WTC11 (cell line): Measurements from ENCODE around the gene FXYD6. TPM values are rescaled to one million over a fixed set of nuclear protein-coding genes. Genes with fewer than 3 reads are reported as not detected.
A peak's percentile ranks its signal among the peaks of the same experiment; 100 is the strongest.

Experiments
- ATAC-seq: fragments of 200-7000 bp; cut with Tn5 transposase; 2 replicates; pipeline ENCODE4 v1.10.0; 2021; ENCODE audit warnings: mild to moderate bottlenecking, moderate library complexity
- CTCF ChIA-PET: fragments of 300-600 bp; sonication (Branson Sonifier 250); formaldehyde crosslinking; loops from one replicate; lab custom pipeline; 2021; ENCODE audit warnings: antibody characterized with exemption; lab: Charles Lee
- POLR2A ChIA-PET: fragments of 350-600 bp; sonication (Branson Sonifier 250); formaldehyde crosslinking; loops from one replicate; lab custom pipeline; 2021; ENCODE audit warnings: antibody characterized with exemption; lab: Charles Lee
- DNase-seq: peaks from one replicate; pipeline ENCODE4 v3.0.0; 2021; ENCODE audit warnings: low spot score
- H3K27ac Mint-ChIP-seq: 2 replicates; pipeline ENCODE4 v1.8.0; 2021; ENCODE audit warnings: mixed read lengths
- H3K27me3 Mint-ChIP-seq: 2 replicates; pipeline ENCODE4 v1.8.0; 2021; ENCODE audit warnings: low read depth, mild to moderate bottlenecking, moderate library complexity, mixed read lengths
- H3K36me3 Mint-ChIP-seq: 2 replicates; pipeline ENCODE4 v1.8.0; 2021; ENCODE audit warnings: mixed read lengths
- H3K4me1 Mint-ChIP-seq: 2 replicates; pipeline ENCODE4 v1.8.0; 2022; ENCODE audit warnings: mixed read lengths
- H3K4me3 Mint-ChIP-seq: 2 replicates; pipeline ENCODE4 v1.8.0; 2021; ENCODE audit warnings: mild to moderate bottlenecking, moderate library complexity, mixed read lengths
- H3K9me3 Mint-ChIP-seq: 2 replicates; pipeline ENCODE4 v1.8.0; 2021; ENCODE audit warnings: mixed read lengths
- ATF1 ChIP-seq: sonication (generic); formaldehyde crosslinking; IDR thresholded peaks from 2 replicates; pipeline ENCODE4 v1.8.1; 2023; ENCODE audit warnings: mild to moderate bottlenecking, moderate library complexity, missing genetic modification reagents
- CTCF ChIP-seq: fragments of 200-600 bp; IDR thresholded peaks from 2 replicates; pipeline ENCODE4 v1.8.0; 2022; ENCODE audit warnings: antibody characterized with exemption
- E2F1 ChIP-seq: sonication (generic); formaldehyde crosslinking; IDR thresholded peaks from 2 replicates; pipeline ENCODE4 v1.8.0; 2022; ENCODE audit warnings: mild to moderate bottlenecking, missing genetic modification reagents
- E2F4 ChIP-seq: sonication (generic); formaldehyde crosslinking; IDR thresholded peaks from 2 replicates; pipeline ENCODE4 v1.8.1; 2022; ENCODE audit warnings: low read depth, mild to moderate bottlenecking, moderate library complexity, missing genetic modification reagents, borderline replicate concordance
- ELF4 ChIP-seq: sonication (generic); formaldehyde crosslinking; IDR thresholded peaks from 2 replicates; pipeline ENCODE4 v1.8.1; 2022; ENCODE audit warnings: low read depth, mild to moderate bottlenecking, moderate library complexity, missing genetic modification reagents
- EMX1 ChIP-seq: fragments of 250-450 bp; sonication (Bioruptor Pico); IDR thresholded peaks from 2 replicates; pipeline ENCODE4 v1.8.0; 2021; ENCODE audit warnings: mild to moderate bottlenecking
- ESRRA ChIP-seq: sonication (generic); formaldehyde crosslinking; IDR thresholded peaks from 2 replicates; pipeline ENCODE4 v1.8.1; 2022; ENCODE audit warnings: mild to moderate bottlenecking, missing genetic modification reagents, borderline replicate concordance
- FOXP1 ChIP-seq: sonication (generic); formaldehyde crosslinking; IDR thresholded peaks from 2 replicates; pipeline ENCODE4 v1.8.0; 2022; ENCODE audit warnings: missing genetic modification reagents, mild to moderate bottlenecking, moderate library complexity, borderline replicate concordance
- HMGA2 ChIP-seq: fragments of 250-450 bp; sonication (Bioruptor Pico); IDR thresholded peaks from 2 replicates; pipeline ENCODE4 v1.4.0; 2021; ENCODE audit warnings: mild to moderate bottlenecking, moderate library complexity
- NFYB ChIP-seq: sonication (generic); formaldehyde crosslinking; conservative IDR thresholded peaks from 2 replicates; pipeline ENCODE4 v1.8.0; 2022; ENCODE audit warnings: low read depth, missing genetic modification reagents
- NR1H2 ChIP-seq: sonication (generic); formaldehyde crosslinking; IDR thresholded peaks from 2 replicates; pipeline ENCODE4 v1.9.0; 2021; ENCODE audit warnings: mild to moderate bottlenecking, moderate library complexity, missing genetic modification reagents
- NR3C1 ChIP-seq: sonication (generic); formaldehyde crosslinking; conservative IDR thresholded peaks from 2 replicates; pipeline ENCODE4 v1.8.1; 2023; ENCODE audit warnings: low read depth, mild to moderate bottlenecking, missing genetic modification reagents
- SMAD3 ChIP-seq: sonication (generic); formaldehyde crosslinking; IDR thresholded peaks from 2 replicates; pipeline ENCODE4 v1.8.0; 2022; ENCODE audit warnings: missing genetic modification reagents, mild to moderate bottlenecking, borderline replicate concordance
- SMAD4 ChIP-seq: sonication (generic); formaldehyde crosslinking; IDR thresholded peaks from 2 replicates; pipeline ENCODE4 v1.8.0; 2022; ENCODE audit warnings: mild to moderate bottlenecking, missing genetic modification reagents
- TCF7 ChIP-seq: sonication (generic); formaldehyde crosslinking; IDR thresholded peaks from 2 replicates; pipeline ENCODE4 v1.8.0; 2022; ENCODE audit warnings: mild to moderate bottlenecking, low read depth, missing genetic modification reagents, moderate library complexity
- TEAD4 ChIP-seq: sonication (generic); formaldehyde crosslinking; IDR thresholded peaks from 2 replicates; pipeline ENCODE4 v1.8.0; 2022; ENCODE audit warnings: mild to moderate bottlenecking, missing genetic modification reagents
- USF1 ChIP-seq: sonication (generic); formaldehyde crosslinking; IDR thresholded peaks from 2 replicates; pipeline ENCODE4 v1.8.0; 2022; ENCODE audit warnings: mild to moderate bottlenecking, missing genetic modification reagents
- ZNF219 ChIP-seq: sonication (generic); formaldehyde crosslinking; IDR thresholded peaks from 2 replicates; pipeline ENCODE4 v1.8.0; 2023; ENCODE audit warnings: missing genetic modification reagents, mild to moderate bottlenecking, borderline replicate concordance
- total RNA-seq: library from RNA; stranded (reverse); gene quantifications from 3 replicates; pipeline ENCODE4 v1.2.3, GENCODE V29; 2021

Gene FXYD6
- total RNA-seq, 1 experiment from 2014 or later, result 26.2 TPM

GRCh38 chr11:117861151-117862018 lies 15.1 kb downstream of the FXYD6 start:
- peaks cover 7% of the 10 kb centered on the region for H3K27me3 Mint-ChIP-seq
- peak; percentile 89 for DNase-seq
- H3K4me1 Mint-ChIP-seq, result peaks cover 25% of the 10 kb centered on the region
- H3K36me3 Mint-ChIP-seq, result no peaks in the 10 kb centered on the region
- peak; percentile 100 for ATAC-seq
- POLR2A ChIA-PET, result interaction anchor here (0.5 kb wide), 1 partner anchor 193 kb away, joined by 3 read pairs; no protein-coding TSS in a partner anchor
- H3K9me3 Mint-ChIP-seq, result no peaks in the 10 kb centered on the region
- no peak for TF ChIP-seq NR3C1 (CRISPR knock-in tag)
- no peak for TF ChIP-seq TEAD4
- TF ChIP-seq NR1H2 (CRISPR knock-in tag), result no peak
- no peak for TF ChIP-seq EMX1 (CRISPR knock-in tag)
- TF ChIP-seq USF1 (CRISPR knock-in tag), result no peak
- no peak for TF ChIP-seq TCF7 (CRISPR knock-in tag)
- no peak for TF ChIP-seq HMGA2
- TF ChIP-seq ELF4 (CRISPR knock-in tag), result no peak
- no peak for TF ChIP-seq NFYB (CRISPR knock-in tag)
- TF ChIP-seq SMAD4 (CRISPR knock-in tag), result no peak
- TF ChIP-seq CTCF, result no peak
- TF ChIP-seq E2F4 (CRISPR knock-in tag), result no peak
- TF ChIP-seq ATF1 (CRISPR knock-in tag), result no peak
- TF ChIP-seq FOXP1 (CRISPR knock-in tag), result no peak
- no peak for TF ChIP-seq ZNF219 (CRISPR knock-in tag)
- TF ChIP-seq, all 79 proteins: peak for 0
- no peak overlapping the region for H3K4me3 Mint-ChIP-seq
- CTCF ChIA-PET, result interaction anchor here (0.8 to 3.3 kb wide), 17 partner anchors 10 to 310 kb away, joined by 3 to 35 read pairs (median 4); partner anchors contain the start of gene FXYD6
- peak overlapping the region; percentile 43 for H3K27ac Mint-ChIP-seq

- Mint-ChIP-seq H3K9me3 (no peaks in the 10 kb centered on the region), H3K4me3 (no peak overlapping the region), H3K27ac (no peak overlapping the region)
- CTCF ChIA-PET, result interaction anchor here (3.1 to 3.3 kb wide), 2 partner anchors 16 to 86 kb away, joined by 23 to 35 read pairs; partner anchors contain the start of gene FXYD6
- no peak for TF ChIP-seq E2F1 (CRISPR knock-in tag)
- TF ChIP-seq ESRRA (CRISPR knock-in tag), result no peak
- TF ChIP-seq SMAD3 (CRISPR knock-in tag), result no peak
- no peak for TF ChIP-seq NR3C1 (CRISPR knock-in tag)
- TF ChIP-seq, all 79 proteins: peak for 0
- DNase-seq (no peak), ATAC-seq (no peak)
- Mint-ChIP-seq H3K36me3 (no peaks in the 10 kb centered on the region), H3K27me3 (no peaks in the 10 kb centered on the region), H3K4me1 (peaks cover 34% of the 10 kb centered on the region)
- POLR2A ChIA-PET, result interaction anchor here (1.1 kb wide), 1 partner anchor 16 kb away, joined by 6 read pairs; the partner anchor contains the start of gene FXYD6
These were observed 16.3 kb downstream of the FXYD6 start for GRCh38 chr11:117860139-117860538.
